GM12878 (cell line): Measurements from ENCODE around the gene THOC6. TPM values are rescaled to one million over a fixed set of nuclear protein-coding genes. Genes with fewer than 3 reads are reported as not detected.
A peak's percentile ranks its signal among the peaks of the same experiment; 100 is the strongest.

Source experiments
- BCL11A ChIP-seq: IDR thresholded peaks from 2 replicates; pipeline ENCODE4 v1.6.1; 2011; ENCODE audit warnings: low read depth, low read length
- CBX5 ChIP-seq: sonication (generic); IDR thresholded peaks from 2 replicates; pipeline ENCODE4 v1.6.1; 2016; ENCODE audit warnings: low read depth, moderate library complexity, mild to moderate bottlenecking, inconsistent platforms
- ELK1 ChIP-seq: IDR thresholded peaks from 2 replicates; pipeline ENCODE4 v1.6.1; 2012; ENCODE audit warnings: low read depth, low read length, improper control_type of control experiment
- FOS ChIP-seq: IDR thresholded peaks from 3 replicates; pipeline ENCODE4 v1.6.1; 2011; ENCODE audit warnings: borderline replicate concordance; ENCODE audit not compliant: insufficient read length; ENCODE audit errors: extremely low read depth
- HDAC2 ChIP-seq: fragments of 200-600 bp; sonication (generic); IDR thresholded peaks from 2 replicates; pipeline ENCODE4 v1.6.1; 2017
- JUND ChIP-seq: IDR thresholded peaks from 2 replicates; pipeline ENCODE4 v1.6.1; 2012; ENCODE audit warnings: low read depth, mild to moderate bottlenecking, low read length, improper control_type of control experiment, moderate library complexity
- KAT2A ChIP-seq: conservative IDR thresholded peaks from 2 replicates; pipeline ENCODE4 v1.6.1; 2011; ENCODE audit warnings: low read depth, low read length; ENCODE audit not compliant: control insufficient read depth
- LARP7 ChIP-seq: fragments of 450-650 bp; IDR thresholded peaks from 2 replicates; pipeline ENCODE4 v1.6.1; 2017; ENCODE audit warnings: mild to moderate bottlenecking
- MEF2B ChIP-seq: fragments of 450-650 bp; IDR thresholded peaks from 2 replicates; pipeline ENCODE4 v1.6.1; 2018; ENCODE audit warnings: mild to moderate bottlenecking, moderate library complexity; ENCODE audit not compliant: partially characterized antibody, poor library complexity, severe bottlenecking
- PAX8 ChIP-seq: fragments of 450-650 bp; IDR thresholded peaks from 2 replicates; pipeline ENCODE4 v1.6.1; 2017; ENCODE audit warnings: mild to moderate bottlenecking, moderate library complexity
- POLR2AphosphoS5 ChIP-seq: IDR thresholded peaks from 2 replicates; pipeline ENCODE4 v1.6.1; 2011; ENCODE audit warnings: mild to moderate bottlenecking, low read length, inconsistent platforms
- RAD21 ChIP-seq: IDR thresholded peaks from 2 replicates; pipeline ENCODE4 v1.6.1; 2011; ENCODE audit warnings: mild to moderate bottlenecking, low read depth, low read length, moderate library complexity; ENCODE audit not compliant: insufficient read depth
- RB1 ChIP-seq: fragments of 450-650 bp; formaldehyde crosslinking; IDR thresholded peaks from 2 replicates; pipeline ENCODE4 v1.6.1; 2017; ENCODE audit warnings: mild to moderate bottlenecking, borderline replicate concordance
- RELA ChIP-seq: fragments of 450-650 bp; IDR thresholded peaks from 2 replicates; pipeline ENCODE4 v1.8.0; 2014; ENCODE audit warnings: borderline replicate concordance; ENCODE audit not compliant: partially characterized antibody
- SMARCA5 ChIP-seq: fragments of 450-650 bp; IDR thresholded peaks from 2 replicates; pipeline ENCODE4 v1.6.1; 2017; ENCODE audit warnings: mild to moderate bottlenecking
- SMC3 ChIP-seq: IDR thresholded peaks from 2 replicates; pipeline ENCODE4 v1.6.1; 2011; ENCODE audit warnings: low read length, improper control_type of control experiment, borderline replicate concordance
- SRF ChIP-seq, 2 experiments: IDR thresholded peaks; 2 replicates each; pipeline ENCODE4 v1.6.1; 2011; ENCODE audit warnings: low read depth in 2 of 2, low read length in 2 of 2, mild to moderate bottlenecking in 1 of 2, moderate library complexity in 1 of 2
- TBL1XR1 ChIP-seq: IDR thresholded peaks from 2 replicates; pipeline ENCODE4 v1.6.1; 2012; ENCODE audit warnings: low read depth, low read length, improper control_type of control experiment
- TCF3 ChIP-seq: IDR thresholded peaks from 2 replicates; pipeline ENCODE4 v1.6.1; 2012; ENCODE audit warnings: low read depth, mild to moderate bottlenecking, low read length, borderline replicate concordance; ENCODE audit not compliant: insufficient read depth
- TCF7 ChIP-seq: IDR thresholded peaks from 2 replicates; pipeline ENCODE4 v1.6.1; 2014; ENCODE audit warnings: antibody characterized with exemption, borderline replicate concordance
- ZNF384 ChIP-seq: IDR thresholded peaks from 2 replicates; pipeline ENCODE4 v1.6.1; 2012; ENCODE audit warnings: low read depth, mild to moderate bottlenecking, low read length, improper control_type of control experiment, borderline replicate concordance
- polyA plus RNA-seq, 11 experiments: library from polyadenylated mRNA; depleted of rRNA in 4 of 11; unstranded in 6 of 11; stranded (reverse) in 5 of 11; fragments of >200 nt; fragmentation: Nextera tagmentation in 4 of 11; fragmentation: Illumina TruSeq in 1 of 11; extraction: Ambion mirVana in 4 of 11; extraction: Trizol in 1 of 11; gene quantifications; 1 replicate in 1 of 11; 2 replicates in 10 of 11; pipeline versions ENCODE4 v1.2.1 to v1.2.3, GENCODE V29; 2011 to 2016; ENCODE audit warnings: inconsistent platforms in 2 of 11, missing spikeins in 2 of 11, low read depth in 1 of 11
- total RNA-seq, 4 experiments: library from RNA; depleted of rRNA in 3 of 4; stranded (reverse); fragments of >200 nt in 3 of 4; fragmentation: Illumina TruSeq in 1 of 4; extraction: Trizol in 1 of 4; gene quantifications; 2 replicates each; pipeline versions ENCODE4 v1.2.1 to v1.2.3, GENCODE V29; 2013 to 2021
- TF ChIP-seq, protein P1 (sequence below): fragments of 450-650 bp; formaldehyde crosslinking; IDR thresholded peaks from 2 replicates; pipeline ENCODE4 v1.4.0; 2022; ENCODE audit warnings: mild to moderate bottlenecking, moderate library complexity
- TF ChIP-seq, protein P2 (sequence below): fragments of 450-650 bp; IDR thresholded peaks from 2 replicates; pipeline ENCODE4 v1.6.1; 2017; ENCODE audit warnings: mild to moderate bottlenecking, moderate library complexity

THOC6 gene
- total and polyA plus RNA-seq, 10 of the 15 experiments (the other 5 are each of a cell fraction or from before 2014, with no cell fraction given) = 1.0 to 54.4 (median 27.9) TPM

DNA sequence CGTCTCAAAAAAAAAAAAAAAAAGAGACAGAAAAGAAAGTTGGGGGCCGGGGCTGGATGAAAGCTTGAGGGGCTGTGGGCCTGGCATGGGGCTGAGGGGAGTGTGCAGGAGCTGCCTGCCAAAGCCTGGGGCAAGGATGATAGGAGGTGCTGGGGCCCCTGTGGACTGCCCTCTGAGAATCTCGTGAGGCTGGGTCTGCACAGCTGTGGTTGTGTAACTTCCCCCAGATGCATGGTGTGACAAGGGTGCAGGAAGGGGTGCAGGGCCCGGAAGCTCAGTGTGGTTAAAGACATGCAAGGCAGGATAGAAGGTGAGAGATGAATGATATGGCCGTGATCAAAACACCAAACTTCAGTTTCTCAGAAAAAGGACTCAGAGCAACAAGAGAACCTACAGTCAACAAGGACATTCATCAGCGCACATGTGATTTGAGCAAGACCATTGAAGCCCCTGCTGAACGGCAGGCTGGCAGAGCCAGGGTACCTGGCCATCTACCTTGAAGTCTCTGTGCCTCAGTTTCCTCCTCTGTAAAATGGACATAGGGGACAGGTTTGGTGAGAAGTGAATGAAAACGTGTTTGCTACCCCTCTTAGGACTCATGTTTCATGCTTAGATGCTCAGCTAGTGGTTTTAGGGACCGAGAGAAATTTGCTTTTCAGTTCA, 51.2 kb downstream of the THOC6 start (continued):
- TF ChIP-seq, protein P1, sequence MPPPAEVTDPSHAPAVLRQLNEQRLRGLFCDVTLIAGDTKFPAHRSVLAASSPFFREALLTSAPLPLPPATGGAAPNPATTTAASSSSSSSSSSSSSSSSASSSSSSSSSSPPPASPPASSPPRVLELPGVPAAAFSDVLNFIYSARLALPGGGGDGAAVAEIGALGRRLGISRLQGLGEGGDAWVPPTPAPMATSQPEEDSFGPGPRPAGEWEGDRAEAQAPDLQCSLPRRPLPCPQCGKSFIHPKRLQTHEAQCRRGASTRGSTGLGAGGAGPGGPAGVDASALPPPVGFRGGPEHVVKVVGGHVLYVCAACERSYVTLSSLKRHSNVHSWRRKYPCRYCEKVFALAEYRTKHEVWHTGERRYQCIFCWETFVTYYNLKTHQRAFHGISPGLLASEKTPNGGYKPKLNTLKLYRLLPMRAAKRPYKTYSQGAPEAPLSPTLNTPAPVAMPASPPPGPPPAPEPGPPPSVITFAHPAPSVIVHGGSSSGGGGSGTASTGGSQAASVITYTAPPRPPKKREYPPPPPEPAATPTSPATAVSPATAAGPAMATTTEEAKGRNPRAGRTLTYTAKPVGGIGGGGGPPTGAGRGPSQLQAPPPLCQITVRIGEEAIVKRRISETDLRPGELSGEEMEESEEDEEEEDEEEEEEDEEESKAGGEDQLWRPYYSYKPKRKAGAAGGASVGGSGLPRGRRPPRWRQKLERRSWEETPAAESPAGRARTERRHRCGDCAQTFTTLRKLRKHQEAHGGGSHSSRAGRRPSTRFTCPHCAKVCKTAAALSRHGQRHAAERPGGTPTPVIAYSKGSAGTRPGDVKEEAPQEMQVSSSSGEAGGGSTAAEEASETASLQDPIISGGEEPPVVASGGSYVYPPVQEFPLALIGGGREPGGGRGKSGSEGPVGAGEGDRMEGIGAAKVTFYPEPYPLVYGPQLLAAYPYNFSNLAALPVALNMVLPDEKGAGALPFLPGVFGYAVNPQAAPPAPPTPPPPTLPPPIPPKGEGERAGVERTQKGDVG (CRISPR knock-in tag) = no peak
- TF ChIP-seq KAT2A = no peak
- no peak for TF ChIP-seq FOS
- no peak for TF ChIP-seq HDAC2
- no peak for TF ChIP-seq TCF7
- 0 out of 2 replicates have a peak, but pooled peaks have one; percentile 45 for TF ChIP-seq POLR2AphosphoS5
- no peak for TF ChIP-seq TBL1XR1
- TF ChIP-seq RELA = no peak
- no peak for TF ChIP-seq JUND
- TF ChIP-seq BCL11A = peak; percentile 63; the same call in 1 of the 2 replicates
- no peak for TF ChIP-seq SMC3
- TF ChIP-seq, protein P2, sequence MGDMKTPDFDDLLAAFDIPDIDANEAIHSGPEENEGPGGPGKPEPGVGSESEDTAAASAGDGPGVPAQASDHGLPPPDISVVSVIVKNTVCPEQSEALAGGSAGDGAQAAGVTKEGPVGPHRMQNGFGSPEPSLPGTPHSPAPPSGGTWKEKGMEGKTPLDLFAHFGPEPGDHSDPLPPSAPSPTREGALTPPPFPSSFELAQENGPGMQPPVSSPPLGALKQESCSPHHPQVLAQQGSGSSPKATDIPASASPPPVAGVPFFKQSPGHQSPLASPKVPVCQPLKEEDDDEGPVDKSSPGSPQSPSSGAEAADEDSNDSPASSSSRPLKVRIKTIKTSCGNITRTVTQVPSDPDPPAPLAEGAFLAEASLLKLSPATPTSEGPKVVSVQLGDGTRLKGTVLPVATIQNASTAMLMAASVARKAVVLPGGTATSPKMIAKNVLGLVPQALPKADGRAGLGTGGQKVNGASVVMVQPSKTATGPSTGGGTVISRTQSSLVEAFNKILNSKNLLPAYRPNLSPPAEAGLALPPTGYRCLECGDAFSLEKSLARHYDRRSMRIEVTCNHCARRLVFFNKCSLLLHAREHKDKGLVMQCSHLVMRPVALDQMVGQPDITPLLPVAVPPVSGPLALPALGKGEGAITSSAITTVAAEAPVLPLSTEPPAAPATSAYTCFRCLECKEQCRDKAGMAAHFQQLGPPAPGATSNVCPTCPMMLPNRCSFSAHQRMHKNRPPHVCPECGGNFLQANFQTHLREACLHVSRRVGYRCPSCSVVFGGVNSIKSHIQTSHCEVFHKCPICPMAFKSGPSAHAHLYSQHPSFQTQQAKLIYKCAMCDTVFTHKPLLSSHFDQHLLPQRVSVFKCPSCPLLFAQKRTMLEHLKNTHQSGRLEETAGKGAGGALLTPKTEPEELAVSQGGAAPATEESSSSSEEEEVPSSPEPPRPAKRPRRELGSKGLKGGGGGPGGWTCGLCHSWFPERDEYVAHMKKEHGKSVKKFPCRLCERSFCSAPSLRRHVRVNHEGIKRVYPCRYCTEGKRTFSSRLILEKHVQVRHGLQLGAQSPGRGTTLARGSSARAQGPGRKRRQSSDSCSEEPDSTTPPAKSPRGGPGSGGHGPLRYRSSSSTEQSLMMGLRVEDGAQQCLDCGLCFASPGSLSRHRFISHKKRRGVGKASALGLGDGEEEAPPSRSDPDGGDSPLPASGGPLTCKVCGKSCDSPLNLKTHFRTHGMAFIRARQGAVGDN = peak; percentile 74
- TF ChIP-seq CBX5 = no peak
- TF ChIP-seq RAD21 = no peak
- no peak for TF ChIP-seq RB1
- TF ChIP-seq LARP7 = no peak
- no peak for TF ChIP-seq ELK1
- TF ChIP-seq TCF3 = peak; percentile 92
- peak; percentile 21 for TF ChIP-seq MEF2B
- TF ChIP-seq SRF (IDR thresholded peaks at IDR 0.05; ENCODE audit: low read depth in 2 of 2, low read length in 2 of 2) = no peak
- 0 out of 2 replicates have a peak, but pooled peaks have one; percentile 73 for TF ChIP-seq SMARCA5
- no peak for TF ChIP-seq PAX8
- no peak for TF ChIP-seq ZNF384
